NCI-H526 (cell line): ENCODE data around the gene TRRAP.

Source experiments
- DNase-seq, 2 experiments: peaks; one replicate each; lab custom pipeline; 2025; lab: John Stamatoyannopoulos, UW

Gene TRRAP

DNA sequence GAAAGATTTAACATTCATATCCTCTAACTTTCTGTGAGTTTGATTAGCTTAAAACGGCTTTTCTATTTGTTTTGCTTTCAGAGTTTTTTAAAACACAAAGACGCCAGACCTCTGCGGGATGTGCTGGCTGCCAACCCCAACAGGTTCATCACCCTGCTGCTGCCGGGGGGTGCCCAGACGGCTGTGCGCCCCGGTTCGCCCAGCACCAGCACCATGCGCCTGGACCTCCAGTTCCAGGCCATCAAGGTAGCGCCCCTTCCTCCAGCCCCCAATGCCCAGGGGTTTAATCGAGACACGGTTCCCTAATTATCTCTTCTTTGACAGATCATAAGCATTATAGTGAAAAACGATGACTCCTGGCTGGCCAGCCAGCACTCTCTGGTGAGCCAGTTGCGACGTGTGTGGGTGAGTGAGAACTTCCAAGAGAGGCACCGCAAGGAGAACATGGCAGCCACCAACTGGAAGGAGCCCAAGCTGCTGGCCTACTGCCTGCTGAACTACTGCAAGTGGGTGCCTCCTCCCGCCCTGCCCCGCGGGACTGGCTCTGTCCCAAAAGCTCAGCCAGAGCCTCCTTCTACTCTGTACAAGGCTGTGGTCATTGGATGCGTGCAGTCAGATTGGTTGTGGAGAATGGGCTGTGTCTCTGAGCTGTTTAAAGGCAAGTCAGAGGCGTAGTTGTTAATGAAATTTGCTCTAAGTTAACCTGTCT, 71.2 kb downstream of the TRRAP start:
- DNase-seq = no peak

GRCh38 chr7:98955992-98956391, 77.7 kb downstream of the TRRAP start:
- DNase-seq = no peak

GRCh38 chr7:98956469-98956868, 78.1 kb downstream of the TRRAP start:
- no peak for DNase-seq

DNA sequence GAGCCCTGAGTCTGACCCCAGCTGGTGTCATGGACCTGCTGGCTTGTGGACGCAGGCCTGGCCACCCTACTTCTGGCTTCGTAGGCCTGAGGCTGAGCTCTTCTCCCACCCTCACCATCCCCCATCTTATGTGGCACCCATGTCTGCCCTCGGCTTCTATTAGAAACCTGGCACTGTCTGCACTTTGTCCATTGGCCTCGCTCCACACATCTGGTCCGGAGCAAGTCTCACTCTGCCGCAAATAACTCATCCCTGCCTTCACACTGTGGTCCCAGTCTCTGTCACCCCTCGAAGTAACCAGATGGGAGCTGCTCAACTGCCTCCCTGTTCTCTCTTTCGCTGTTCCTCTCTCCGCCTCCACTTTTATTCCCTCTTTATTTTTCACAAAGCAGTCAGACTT, 78.6 kb downstream of the TRRAP start:
- DNase-seq = no peak

DNA sequence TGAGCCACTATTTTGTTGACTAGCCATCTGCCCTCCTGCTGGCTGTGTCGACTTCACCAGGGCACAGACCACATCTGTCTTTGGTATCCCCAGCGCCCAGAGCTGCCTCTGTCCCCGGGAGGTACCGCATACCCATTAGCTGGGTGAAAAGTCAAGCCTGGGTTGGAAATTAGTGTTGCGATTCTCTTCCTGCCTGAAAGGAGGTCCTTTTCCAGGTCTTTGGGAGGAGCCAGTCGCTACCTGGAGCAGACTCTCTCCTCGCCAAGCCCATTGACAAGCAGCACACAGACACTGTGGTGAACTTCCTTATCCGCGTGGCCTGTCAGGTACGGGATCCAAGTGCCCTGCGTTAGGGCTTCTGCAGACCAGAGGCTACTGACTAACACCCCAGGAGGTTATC, 79.4 kb downstream of the TRRAP start:
- DNase-seq = no peak

GRCh38 chr7:98958968-98959367, 80.6 kb downstream of the TRRAP start:
- no peak for DNase-seq

DNA sequence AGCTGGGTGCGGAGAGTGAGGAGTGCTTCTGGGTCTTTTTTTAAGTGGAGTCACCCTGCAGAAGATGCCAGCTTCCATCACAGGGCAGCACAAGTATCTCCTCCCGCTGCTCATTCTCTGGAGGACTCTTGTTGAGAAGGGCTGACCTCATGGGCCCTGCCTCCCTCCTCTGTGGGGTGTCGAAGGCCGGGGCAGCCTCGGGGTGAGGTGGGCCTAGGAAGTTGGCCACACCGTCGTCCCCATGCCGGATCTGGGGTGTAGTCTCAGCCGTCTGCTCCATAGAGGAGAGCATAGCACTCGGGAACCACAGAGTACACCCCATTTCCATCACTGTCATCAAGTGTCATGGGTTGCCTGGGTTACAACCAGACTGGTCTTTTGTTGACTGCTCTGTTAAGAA, 85.0 kb downstream of the TRRAP start:
- no peak for DNase-seq

DNA sequence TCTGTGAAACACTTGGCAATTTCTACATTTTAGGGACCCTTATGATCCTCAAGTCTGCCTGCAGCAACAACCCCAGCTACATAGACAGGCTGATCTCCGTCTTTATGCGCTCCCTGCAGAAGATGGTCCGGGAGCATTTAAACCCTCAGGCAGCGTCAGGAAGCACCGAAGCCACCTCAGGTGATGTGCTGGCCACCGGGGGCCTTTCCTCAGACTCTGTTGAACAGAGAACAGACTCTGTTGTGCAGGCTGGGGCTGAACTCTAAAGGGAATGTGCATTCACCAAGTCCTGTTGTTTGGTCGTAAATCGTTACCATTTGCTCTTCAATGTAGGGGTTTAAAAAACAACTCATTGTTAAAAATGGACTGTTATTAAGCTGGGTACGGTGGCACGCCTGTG, 86.3 kb downstream of the TRRAP start:
- no peak for DNase-seq

GRCh38 chr7:98968621-98969020, 90.3 kb downstream of the TRRAP start:
- DNase-seq = no peak

GRCh38 chr7:98969386-98969785, 91.1 kb downstream of the TRRAP start:
- no peak for DNase-seq

GRCh38 chr7:98970016-98970615, 91.8 kb downstream of the TRRAP start:
- no peak for DNase-seq

GRCh38 chr7:98970805-98971204, 92.5 kb downstream of the TRRAP start:
- no peak for DNase-seq

- DNase-seq = no peak
These were observed 95.9 kb downstream of the TRRAP start for GRCh38 chr7:98974205-98974604.

- no peak for DNase-seq
These were observed 96.8 kb downstream of the TRRAP start for GRCh38 chr7:98974906-98975816.

- DNase-seq = no peak
These were observed 98.3 kb downstream of the TRRAP start for GRCh38 chr7:98976396-98977185.

- no peak for DNase-seq
These were observed 100.3 kb downstream of the TRRAP start for GRCh38 chr7:98978672-98979071.

GRCh38 chr7:98981701-98982100, 103.4 kb downstream of the TRRAP start:
- DNase-seq = no peak

DNA sequence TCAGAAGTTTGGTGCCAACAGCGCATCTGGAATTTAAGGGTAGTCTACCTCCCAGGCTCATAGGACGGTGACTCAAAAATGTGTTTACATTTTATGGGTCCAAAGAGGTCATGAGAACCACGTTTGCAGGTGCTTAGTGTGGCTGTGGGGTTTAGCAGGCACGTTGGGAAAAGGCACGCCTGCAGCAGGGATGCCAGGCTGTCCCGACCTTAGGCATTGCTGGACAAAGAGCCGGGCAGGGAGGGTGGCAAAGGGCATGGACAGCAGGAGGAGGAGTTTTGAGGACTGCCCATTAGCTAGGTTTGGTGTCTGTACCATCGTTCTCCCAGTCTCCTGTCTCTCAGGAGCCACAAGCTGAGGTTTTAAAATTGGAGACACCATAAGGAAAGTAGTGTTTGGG, 104.4 kb downstream of the TRRAP start:
- DNase-seq = no peak

GRCh38 chr7:98984126-98984525, 105.8 kb downstream of the TRRAP start:
- no peak for DNase-seq

DNA sequence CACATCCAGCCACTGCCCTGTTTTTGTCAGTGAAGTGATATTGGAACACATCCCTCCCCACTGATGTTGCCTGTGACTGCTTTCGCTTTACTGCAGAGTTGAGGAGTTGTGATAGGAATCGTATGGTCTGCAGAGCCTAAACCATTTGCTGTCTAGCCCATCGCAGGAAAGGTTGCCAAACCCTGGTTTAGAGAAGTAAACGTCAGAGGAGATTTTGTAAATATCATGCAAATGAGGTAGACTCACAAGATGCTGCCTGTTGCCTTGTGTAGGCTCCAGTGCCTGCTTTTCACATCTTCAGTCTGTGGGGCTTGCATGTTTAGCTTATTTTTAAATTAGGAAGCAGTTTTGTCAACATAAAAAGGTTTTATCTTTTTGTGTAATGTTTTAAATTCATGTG, 107.1 kb downstream of the TRRAP start:
- no peak for DNase-seq

- DNase-seq = no peak
These were observed 107.6 kb downstream of the TRRAP start for GRCh38 chr7:98985945-98986344.

- no peak for DNase-seq
These were observed 110.3 kb downstream of the TRRAP start for GRCh38 chr7:98988641-98989040.
